ENCODE measurements around the gene CHCHD4. TPM values are rescaled to one million over a fixed set of nuclear protein-coding genes. Genes with fewer than 3 reads are reported as not detected.

Gene CHCHD4
- total RNA-seq (1 to 10 TPM; 7.5 to 9.4 TPM), polyA plus RNA-seq (10 to 100 TPM in 1 of 2 donors, 1 to 10 TPM in 1; 8.6 to 12.0 TPM)
- long read RNA-seq, donor 1, transcript CHCHD4-202 (3 exons, 1,405 nt): major isoform, 9 of 13 reads
- long read RNA-seq, donor 1, partial matches to known transcripts: 0 of 13 reads
- long read RNA-seq, donor 1, other reads (novel, unspliced or antisense): 2 of 13 reads
- long read RNA-seq, donor 2, transcript CHCHD4-202 (3 exons, 1,405 nt): major isoform, 5 of 7 reads
- long read RNA-seq, donor 2, partial matches to known transcripts: 0 of 7 reads
- long read RNA-seq, donor 2, other reads (novel, unspliced or antisense): 1 of 7 reads

DNA sequence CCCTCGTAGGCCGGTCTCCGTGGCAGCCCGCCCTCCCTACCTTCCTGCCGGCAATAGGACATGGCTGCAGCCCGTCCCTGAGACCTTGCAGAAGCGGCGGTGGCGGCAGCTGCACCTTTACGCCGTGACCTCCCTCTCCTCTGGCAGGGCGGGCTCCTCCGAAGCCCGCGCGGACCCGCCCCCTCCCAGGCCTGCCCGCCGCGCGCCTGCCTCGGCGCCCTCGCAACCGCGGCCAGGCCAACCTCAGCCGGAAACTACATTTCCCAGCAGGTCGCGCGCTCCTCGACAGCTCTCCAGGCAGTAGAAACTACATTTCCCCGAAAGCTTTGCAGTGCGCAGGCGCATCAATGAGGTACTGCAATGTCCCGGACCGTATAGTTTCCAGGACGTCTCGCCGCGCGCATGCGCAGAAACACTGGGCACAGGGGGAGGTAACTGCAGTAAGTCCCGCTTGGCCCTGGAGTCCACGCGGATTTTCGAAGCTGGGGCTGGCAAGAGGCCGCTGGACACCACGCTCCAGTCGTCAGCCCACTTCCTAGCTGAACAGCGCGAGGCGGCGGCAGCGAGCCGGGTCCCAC is at the start of gene CHCHD4, which contains the start of gene TMEM43:
CHCHD4 (minus strand) TSS at position 256 of the 578 bp plus-strand sequence; CDS start at position 62, 194 bp downstream.
TMEM43 (plus strand) TSS at position 438 of the 578 bp plus-strand sequence. CDS start 142 bp downstream, outside the sequence.
- H3K4me1 ChIP-seq (ENCODE audit: control insufficient read depth in 1 of 2, insufficient read depth in 2 of 2, low read length in 2 of 2): no peaks in the 10 kb centered on the region
- peak within 1 kb of the TSS; percentile 60 to 91 for H3K4me3 ChIP-seq (ENCODE audit: low read length in 2 of 2)
- H3K27ac ChIP-seq (ENCODE audit: low read depth in 1 of 2, low read length in 2 of 2): peak within 1 kb of the TSS; percentile 88 to 91
- H3K36me3 ChIP-seq (ENCODE audit: control insufficient read depth in 1 of 2, insufficient read depth in 2 of 2, low read length in 1 of 2): peaks cover 0 to 2% of the 10 kb centered on the region in 2 donors
- intact Hi-C loops (cut with DNase I): loop anchor here (1.0 to 10.0 kb wide), 5 partner anchors 20 to 528 kb away; partner anchors contain the start of genes LSM3 (in 2 of the 2), XPC (in 2 of the 2) and CCDC174 (in 1 of the 2)
- DNase-seq: peak; percentile 100
- peak; percentile 96 for ATAC-seq (ENCODE audit: low FRiP score)
- H3K27me3 ChIP-seq (ENCODE audit: control insufficient read depth in 1 of 2, insufficient read depth in 2 of 2, low read length in 1 of 2): no peaks in the 10 kb centered on the region
- no peaks in the 10 kb centered on the region for H3K9me3 ChIP-seq (ENCODE audit: control insufficient read depth, low read length)
- 0 to 1% methylated on average over 48 to 55 of the region's 55 CpGs for WGBS, 2 donors

DNA sequence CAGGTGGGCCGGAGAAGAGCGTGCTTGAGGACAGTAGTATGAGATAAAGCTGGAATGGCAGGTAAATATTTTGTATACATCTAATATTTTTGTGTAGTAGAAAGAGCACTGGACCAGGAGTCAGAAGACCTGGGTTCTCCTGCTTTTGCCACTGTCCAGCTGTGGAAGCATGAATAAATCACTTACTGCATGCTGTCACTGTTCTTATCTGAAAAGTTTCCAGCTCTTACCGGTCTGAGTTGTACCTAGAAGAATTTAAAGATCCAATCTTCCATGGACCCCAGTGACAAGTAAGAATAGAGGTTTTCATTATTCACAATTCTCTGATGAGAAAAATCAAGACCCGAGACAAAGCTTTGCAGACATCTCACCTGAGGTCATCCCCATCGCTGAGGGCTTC is 47.8 kb upstream of the CHCHD4 start:
- H3K4me3 ChIP-seq (ENCODE audit: low read length in 2 of 2): no peak overlapping the region
- no peaks in the 10 kb centered on the region for H3K27me3 ChIP-seq (ENCODE audit: control insufficient read depth in 1 of 2, insufficient read depth in 2 of 2, low read length in 1 of 2)
- 88 to 90% methylated on average over 5 of the region's 5 CpGs for WGBS, 2 donors
- H3K27ac ChIP-seq (ENCODE audit: low read depth in 1 of 2, low read length in 2 of 2): no peak overlapping the region
- DNase-seq (no peak), ATAC-seq (ENCODE audit: low FRiP score) (no peak)
- peaks cover 0 to 8% of the 10 kb centered on the region in 2 donors for H3K4me1 ChIP-seq (ENCODE audit: control insufficient read depth in 1 of 2, insufficient read depth in 2 of 2, low read length in 2 of 2)
- peaks cover 7% of the 10 kb centered on the region in 2 donors for H3K36me3 ChIP-seq (ENCODE audit: control insufficient read depth in 1 of 2, insufficient read depth in 2 of 2, low read length in 1 of 2)
- H3K9me3 ChIP-seq (ENCODE audit: control insufficient read depth, low read length): no peaks in the 10 kb centered on the region
- intact Hi-C loops (cut with DNase I): loop anchor here (10.0 kb wide), 2 partner anchors 48 to 278 kb away; partner anchors contain the start of genes CHCHD4 (in 1 of the 2) and TMEM43 (in 1 of the 2)

DNA sequence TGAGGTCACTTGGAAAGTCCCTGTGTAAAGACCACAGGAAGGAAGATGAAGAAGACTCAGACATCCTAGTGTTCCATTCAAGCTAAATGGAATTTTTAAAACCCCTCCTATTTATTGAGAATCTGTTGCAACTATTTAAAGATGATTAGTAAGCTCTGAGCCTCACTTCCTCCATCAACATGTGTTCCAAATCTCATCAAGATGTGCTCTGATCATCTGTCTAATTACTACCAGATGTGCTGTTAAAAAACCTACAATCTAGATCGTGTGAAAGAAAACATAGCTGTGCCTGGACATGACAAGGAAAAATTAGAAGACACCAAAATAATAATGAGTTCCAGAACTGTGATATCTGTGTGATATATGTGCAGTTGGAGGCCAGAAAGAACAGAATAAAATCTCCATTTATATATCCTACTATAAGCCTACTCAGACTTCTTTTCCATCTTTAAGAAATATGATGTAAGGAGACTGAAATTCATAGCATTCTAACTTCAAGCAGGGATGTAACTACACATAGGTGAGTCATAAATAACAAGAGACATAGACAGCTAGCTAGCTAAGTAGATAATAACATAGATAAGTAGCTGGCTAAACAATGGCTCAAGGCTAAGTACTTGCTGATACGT is 46.0 kb upstream of the CHCHD4 start:
- no peak for DNase-seq
- H3K27me3 ChIP-seq (ENCODE audit: control insufficient read depth in 1 of 2, insufficient read depth in 2 of 2, low read length in 1 of 2): no peaks in the 10 kb centered on the region
- intact Hi-C loops (cut with DNase I): loop anchor here (10.0 kb wide), 2 partner anchors 46 to 276 kb away; partner anchors contain the start of genes CHCHD4 (in 1 of the 2) and TMEM43 (in 1 of the 2)
- WGBS, 2 donors: 52% methylated on average over 2 of the region's 2 CpGs
- no peak overlapping the region for H3K27ac ChIP-seq (ENCODE audit: low read depth in 1 of 2, low read length in 2 of 2)
- ATAC-seq (ENCODE audit: low FRiP score): no peak
- peaks cover 7 to 13% of the 10 kb centered on the region in 2 donors for H3K36me3 ChIP-seq (ENCODE audit: control insufficient read depth in 1 of 2, insufficient read depth in 2 of 2, low read length in 1 of 2)
- no peaks in the 10 kb centered on the region for H3K9me3 ChIP-seq (ENCODE audit: control insufficient read depth, low read length)
- no peaks in the 10 kb centered on the region for H3K4me1 ChIP-seq (ENCODE audit: control insufficient read depth in 1 of 2, insufficient read depth in 2 of 2, low read length in 2 of 2)
- H3K4me3 ChIP-seq (ENCODE audit: low read length in 2 of 2): no peak overlapping the region

DNA sequence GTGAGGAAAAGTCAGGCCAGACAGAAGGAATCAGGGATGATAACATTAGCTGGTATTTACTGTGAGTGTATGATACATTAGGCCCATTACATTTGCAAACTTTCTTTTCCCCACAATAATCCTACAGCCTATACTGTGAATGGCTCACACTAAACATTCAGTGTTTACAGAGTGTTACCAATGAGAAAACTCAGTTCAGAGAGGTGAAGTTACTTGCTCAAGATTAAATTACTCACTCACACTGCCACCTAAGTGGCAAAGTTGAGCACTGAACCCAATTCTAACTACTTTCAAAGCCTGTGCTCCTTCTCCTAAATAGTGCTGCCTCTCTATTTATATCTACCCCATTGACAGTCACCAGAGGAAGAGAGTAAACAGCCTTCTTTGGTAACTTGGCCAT is 45.2 kb upstream of the CHCHD4 start:
- H3K27me3 ChIP-seq (ENCODE audit: control insufficient read depth in 1 of 2, insufficient read depth in 2 of 2, low read length in 1 of 2): no peaks in the 10 kb centered on the region
- DNase-seq: no peak
- ATAC-seq (ENCODE audit: low FRiP score): no peak
- peaks cover 7 to 17% of the 10 kb centered on the region in 2 donors for H3K36me3 ChIP-seq (ENCODE audit: control insufficient read depth in 1 of 2, insufficient read depth in 2 of 2, low read length in 1 of 2)
- no peaks in the 10 kb centered on the region for H3K9me3 ChIP-seq (ENCODE audit: control insufficient read depth, low read length)
- H3K27ac ChIP-seq (ENCODE audit: low read depth in 1 of 2, low read length in 2 of 2): no peak overlapping the region
- intact Hi-C loops (cut with DNase I): loop anchor here (10.0 kb wide), 2 partner anchors 45 to 275 kb away; partner anchors contain the start of genes CHCHD4 (in 1 of the 2) and TMEM43 (in 1 of the 2)
- no peak overlapping the region for H3K4me3 ChIP-seq (ENCODE audit: low read length in 2 of 2)
- no peaks in the 10 kb centered on the region for H3K4me1 ChIP-seq (ENCODE audit: control insufficient read depth in 1 of 2, insufficient read depth in 2 of 2, low read length in 2 of 2)

DNA sequence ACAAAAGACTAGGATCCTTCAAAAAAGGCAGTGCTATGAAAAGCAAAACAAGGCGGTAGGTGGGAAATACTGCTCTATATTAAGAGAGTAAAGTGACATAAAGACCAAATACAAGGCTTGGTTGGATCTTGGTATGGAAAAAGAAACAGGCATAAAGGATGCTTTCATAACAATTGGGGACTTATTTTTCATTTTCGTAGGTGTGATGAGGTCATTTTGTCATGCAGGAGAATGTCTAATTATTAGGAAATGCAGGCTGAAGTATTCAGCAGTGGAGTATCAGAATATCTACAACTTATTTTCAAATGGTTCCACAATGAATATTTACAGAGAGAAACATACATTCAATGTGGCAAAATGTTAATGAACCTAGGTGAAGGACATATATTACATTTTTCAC is 44.8 kb upstream of the CHCHD4 start:
- Histone ChIP-seq H3K27me3 (ENCODE audit: control insufficient read depth in 1 of 2, insufficient read depth in 2 of 2, low read length in 1 of 2) (no peaks in the 10 kb centered on the region), H3K27ac (ENCODE audit: low read depth in 1 of 2, low read length in 2 of 2) (no peak overlapping the region), H3K4me3 (ENCODE audit: low read length in 2 of 2) (no peak overlapping the region), H3K9me3 (ENCODE audit: control insufficient read depth, low read length) (no peaks in the 10 kb centered on the region), H3K36me3 (ENCODE audit: control insufficient read depth in 1 of 2, insufficient read depth in 2 of 2, low read length in 1 of 2) (peaks cover 8 to 18% of the 10 kb centered on the region in 2 donors), H3K4me1 (ENCODE audit: control insufficient read depth in 1 of 2, insufficient read depth in 2 of 2, low read length in 2 of 2) (no peaks in the 10 kb centered on the region)
- 88 to 90% methylated on average over 2 of the region's 2 CpGs for WGBS, 2 donors
- intact Hi-C loops (cut with DNase I): no loop called here
- DNase-seq (no peak), ATAC-seq (ENCODE audit: low FRiP score) (no peak)

DNA sequence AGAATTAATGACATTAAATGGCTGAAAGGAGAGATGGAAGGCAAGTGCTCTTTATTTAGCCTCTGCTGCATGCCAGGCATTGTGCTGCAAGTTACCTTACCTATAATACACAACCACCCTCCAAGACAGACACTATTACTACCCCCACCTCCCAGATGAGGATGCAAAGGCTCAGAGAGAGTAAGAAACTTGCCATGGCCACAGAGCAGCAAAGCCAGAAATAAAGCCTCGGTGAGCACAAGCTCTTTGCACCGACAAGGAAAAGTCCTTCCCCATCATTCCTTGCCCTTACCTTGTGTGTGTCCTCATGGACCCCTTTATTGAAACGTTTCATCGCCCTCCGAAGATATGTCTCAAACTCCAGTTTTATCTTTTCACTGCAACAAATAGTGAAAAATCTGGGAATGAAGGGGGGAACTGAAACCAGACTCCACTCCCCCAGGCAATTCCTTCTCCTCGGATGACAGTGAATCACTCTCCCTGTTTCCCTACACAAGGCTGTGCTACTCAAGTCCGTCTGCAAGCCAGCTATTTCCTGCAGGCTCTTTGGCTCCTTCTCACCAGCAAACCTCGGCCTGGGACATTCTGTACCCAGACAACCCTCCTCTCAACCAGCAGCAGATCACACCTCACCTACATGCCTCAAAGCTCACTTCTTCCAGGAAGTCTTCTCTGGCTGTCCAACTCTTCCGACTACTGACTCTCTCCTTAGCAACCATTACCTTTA is 42.4 kb upstream of the CHCHD4 start:
- Histone ChIP-seq H3K27ac (ENCODE audit: low read depth in 1 of 2, low read length in 2 of 2) (no peak overlapping the region), H3K27me3 (ENCODE audit: control insufficient read depth in 1 of 2, insufficient read depth in 2 of 2, low read length in 1 of 2) (no peaks in the 10 kb centered on the region), H3K4me1 (ENCODE audit: control insufficient read depth in 1 of 2, insufficient read depth in 2 of 2, low read length in 2 of 2) (no peaks in the 10 kb centered on the region), H3K36me3 (ENCODE audit: control insufficient read depth in 1 of 2, insufficient read depth in 2 of 2, low read length in 1 of 2) (peaks cover 10 to 17% of the 10 kb centered on the region in 2 donors), H3K4me3 (ENCODE audit: low read length in 2 of 2) (no peak overlapping the region), H3K9me3 (ENCODE audit: control insufficient read depth, low read length) (no peaks in the 10 kb centered on the region)
- no peak for DNase-seq
- intact Hi-C loops (cut with DNase I): no loop called here
- ATAC-seq (ENCODE audit: low FRiP score): no peak
- 86 to 93% methylated on average over 9 of the region's 9 CpGs for WGBS, 2 donors

DNA sequence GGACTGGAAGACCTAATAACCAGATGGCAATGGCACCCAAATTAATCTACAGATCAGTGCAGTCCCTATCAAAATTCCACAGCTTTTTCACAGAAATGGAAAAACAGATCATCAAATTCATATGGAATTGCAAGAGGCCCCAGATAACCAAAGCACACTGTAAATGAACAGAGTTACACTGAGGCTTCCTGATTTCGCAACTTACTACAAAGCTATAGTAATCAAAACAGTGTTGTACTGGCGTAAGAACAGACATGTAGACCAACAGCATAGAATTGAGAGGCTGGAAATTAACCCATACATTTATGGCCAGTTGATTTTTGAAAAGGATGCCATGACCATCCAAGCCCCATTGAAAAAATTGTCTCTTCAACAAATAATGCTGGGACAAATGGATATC is 37.5 kb upstream of the CHCHD4 start:
- Histone ChIP-seq H3K36me3 (ENCODE audit: control insufficient read depth in 1 of 2, insufficient read depth in 2 of 2, low read length in 1 of 2) (peaks cover 16 to 33% of the 10 kb centered on the region in 2 donors), H3K27ac (ENCODE audit: low read depth in 1 of 2, low read length in 2 of 2) (no peak overlapping the region), H3K9me3 (ENCODE audit: control insufficient read depth, low read length) (no peaks in the 10 kb centered on the region), H3K4me3 (ENCODE audit: low read length in 2 of 2) (no peak overlapping the region), H3K4me1 (ENCODE audit: control insufficient read depth in 1 of 2, insufficient read depth in 2 of 2, low read length in 2 of 2) (no peaks in the 10 kb centered on the region), H3K27me3 (ENCODE audit: control insufficient read depth in 1 of 2, insufficient read depth in 2 of 2, low read length in 1 of 2) (no peaks in the 10 kb centered on the region)
- intact Hi-C loops (cut with DNase I): no loop called here
- ATAC-seq (ENCODE audit: low FRiP score) (no peak), DNase-seq (no peak)
- WGBS, 2 donors: 97 to 99% methylated on average over 2 of the region's 2 CpGs

DNA sequence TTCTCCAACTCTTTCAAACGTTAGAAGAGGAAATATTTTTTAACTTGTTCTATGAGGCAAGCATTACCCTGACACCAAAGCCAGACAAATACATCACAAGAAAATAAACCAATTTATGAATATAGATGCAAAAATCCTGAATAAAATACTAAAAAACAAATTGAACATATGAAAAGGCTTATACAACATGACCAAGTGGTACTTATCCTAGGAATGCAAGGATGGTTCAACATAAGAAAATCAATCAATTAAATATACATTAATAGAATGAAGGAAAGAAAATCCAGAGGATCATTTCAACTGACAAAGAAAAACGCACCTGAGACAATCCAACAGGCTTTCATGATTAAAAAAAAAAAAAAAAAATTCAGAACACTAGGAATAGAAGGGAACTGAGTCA is 36.6 kb upstream of the CHCHD4 start:
- peaks cover 16 to 33% of the 10 kb centered on the region in 2 donors for H3K36me3 ChIP-seq (ENCODE audit: control insufficient read depth in 1 of 2, insufficient read depth in 2 of 2, low read length in 1 of 2)

More for the DNA sequence above, 36.6 kb upstream of the CHCHD4 start:
- ATAC-seq (ENCODE audit: low FRiP score) (no peak), DNase-seq (no peak)
- Histone ChIP-seq H3K9me3 (ENCODE audit: control insufficient read depth, low read length) (no peaks in the 10 kb centered on the region), H3K27me3 (ENCODE audit: control insufficient read depth in 1 of 2, insufficient read depth in 2 of 2, low read length in 1 of 2) (no peaks in the 10 kb centered on the region), H3K4me1 (ENCODE audit: control insufficient read depth in 1 of 2, insufficient read depth in 2 of 2, low read length in 2 of 2) (no peaks in the 10 kb centered on the region), H3K27ac (ENCODE audit: low read depth in 1 of 2, low read length in 2 of 2) (no peak overlapping the region), H3K4me3 (ENCODE audit: low read length in 2 of 2) (no peak overlapping the region)
- 63 to 67% methylated on average over 2 of the region's 2 CpGs for WGBS, 2 donors
- intact Hi-C loops (cut with DNase I): no loop called here
